ENCODE measurements around the gene FAAP20.

Gene FAAP20

DNA sequence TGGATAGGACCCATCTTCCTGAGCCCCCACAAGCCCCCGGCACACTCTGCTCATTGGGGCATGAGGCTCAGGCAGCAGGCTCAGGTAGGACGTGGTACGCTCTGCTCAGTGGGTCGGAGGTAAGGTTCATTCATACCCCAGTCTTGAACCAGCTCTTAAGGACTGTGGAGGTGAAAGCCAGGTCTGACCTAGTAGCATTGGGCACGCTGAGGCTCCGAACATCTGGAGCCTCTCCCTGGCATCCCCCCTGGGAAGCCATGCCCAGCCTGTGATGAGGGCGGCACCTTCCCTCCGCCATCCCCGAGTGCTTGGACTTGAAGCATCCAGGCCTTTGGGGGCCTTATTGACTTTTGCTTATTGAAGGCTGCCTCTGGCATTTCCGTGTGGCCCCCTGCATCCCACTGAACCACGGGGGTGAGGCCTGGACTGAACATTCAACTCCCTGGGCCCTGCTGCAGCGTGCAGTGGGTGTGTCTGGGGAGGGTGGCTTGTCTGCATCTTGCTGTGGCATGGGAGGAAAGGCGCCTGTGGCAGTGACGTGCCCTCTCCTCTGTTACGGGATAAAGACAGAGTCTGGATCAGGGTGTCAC, 50.0 kb downstream of the FAAP20 start:
- CTCF ChIA-PET: interaction anchor here (1.0 kb wide), 1 partner anchor 98 kb away, joined by 5 read pairs; no protein-coding TSS in a partner anchor

DNA sequence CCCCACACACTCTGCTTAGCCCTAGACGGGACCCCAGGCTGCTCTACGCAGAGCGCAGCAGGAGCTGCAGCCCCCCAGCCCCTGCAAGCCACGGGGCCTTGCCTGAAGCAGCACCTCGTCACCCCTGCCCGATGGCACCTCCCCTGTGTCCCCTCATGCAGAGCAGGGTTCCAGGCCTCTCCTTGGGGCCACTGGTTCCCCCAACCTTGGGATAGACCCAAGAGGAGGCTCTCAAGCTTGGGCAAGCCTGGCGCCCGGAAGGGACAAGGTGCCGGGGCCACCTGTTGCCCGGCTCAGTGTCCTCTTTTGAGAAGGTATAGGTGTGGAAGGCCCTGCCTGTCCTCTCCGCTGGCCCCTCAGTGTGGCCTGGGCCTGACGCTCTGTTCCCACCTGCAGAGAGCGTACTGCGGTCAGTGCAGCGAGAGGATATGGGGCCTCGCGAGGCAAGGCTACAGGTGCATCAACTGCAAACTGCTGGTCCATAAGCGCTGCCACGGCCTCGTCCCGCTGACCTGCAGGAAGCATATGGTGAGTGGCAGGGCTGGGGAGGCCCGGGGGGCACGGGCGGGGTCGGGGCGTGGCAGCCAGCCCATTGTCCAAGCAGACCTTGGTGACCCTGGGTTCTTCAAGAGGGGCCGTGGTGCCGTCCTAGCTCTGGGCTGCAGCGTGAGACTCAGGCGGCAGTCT, 50.6 kb downstream of the FAAP20 start:
- Histone ChIP-seq H3K36me3 (ENCODE audit: control insufficient read depth in 2 of 2, insufficient read depth in 1 of 2, low read length in 2 of 2) (peaks cover 4 to 57% of the 10 kb centered on the region in 2 experiments; a peak in 2 of 3 replicates), H3K4me1 (ENCODE audit: control insufficient read depth, insufficient read depth, low read length) (no peaks in the 10 kb centered on the region), H3K9me3 (ENCODE audit: control insufficient read depth, insufficient read depth, low read depth, low read length) (no peaks in the 10 kb centered on the region), H3K4me3 (ENCODE audit: low read depth, low read length) (no peak overlapping the region), H3K27ac (ENCODE audit: extremely low read depth, low read depth, low read length) (no peak overlapping the region)
- TF ChIP-seq SCRT2 (tag by site-specific recombination; IDR thresholded peaks at IDR 0.05) (peak; percentile 92), ZNF830 (tag by site-specific recombination; IDR thresholded peaks at IDR 0.05; ENCODE audit: low read depth) (no peak), ZIC2 (tag by site-specific recombination; IDR thresholded peaks at IDR 0.05) (no peak), ZNF266 (tag by site-specific recombination; IDR thresholded peaks at IDR 0.05; ENCODE audit: low read depth) (no peak), ZNF433 (tag by site-specific recombination; IDR thresholded peaks at IDR 0.05; ENCODE audit: low read depth) (no peak), SCRT1 (tag by site-specific recombination; IDR thresholded peaks at IDR 0.05; ENCODE audit: borderline replicate concordance) (peak; percentile 96), ZNF112 (tag by site-specific recombination; IDR thresholded peaks at IDR 0.05) (no peak)
- TF ChIP-seq, protein P1, sequence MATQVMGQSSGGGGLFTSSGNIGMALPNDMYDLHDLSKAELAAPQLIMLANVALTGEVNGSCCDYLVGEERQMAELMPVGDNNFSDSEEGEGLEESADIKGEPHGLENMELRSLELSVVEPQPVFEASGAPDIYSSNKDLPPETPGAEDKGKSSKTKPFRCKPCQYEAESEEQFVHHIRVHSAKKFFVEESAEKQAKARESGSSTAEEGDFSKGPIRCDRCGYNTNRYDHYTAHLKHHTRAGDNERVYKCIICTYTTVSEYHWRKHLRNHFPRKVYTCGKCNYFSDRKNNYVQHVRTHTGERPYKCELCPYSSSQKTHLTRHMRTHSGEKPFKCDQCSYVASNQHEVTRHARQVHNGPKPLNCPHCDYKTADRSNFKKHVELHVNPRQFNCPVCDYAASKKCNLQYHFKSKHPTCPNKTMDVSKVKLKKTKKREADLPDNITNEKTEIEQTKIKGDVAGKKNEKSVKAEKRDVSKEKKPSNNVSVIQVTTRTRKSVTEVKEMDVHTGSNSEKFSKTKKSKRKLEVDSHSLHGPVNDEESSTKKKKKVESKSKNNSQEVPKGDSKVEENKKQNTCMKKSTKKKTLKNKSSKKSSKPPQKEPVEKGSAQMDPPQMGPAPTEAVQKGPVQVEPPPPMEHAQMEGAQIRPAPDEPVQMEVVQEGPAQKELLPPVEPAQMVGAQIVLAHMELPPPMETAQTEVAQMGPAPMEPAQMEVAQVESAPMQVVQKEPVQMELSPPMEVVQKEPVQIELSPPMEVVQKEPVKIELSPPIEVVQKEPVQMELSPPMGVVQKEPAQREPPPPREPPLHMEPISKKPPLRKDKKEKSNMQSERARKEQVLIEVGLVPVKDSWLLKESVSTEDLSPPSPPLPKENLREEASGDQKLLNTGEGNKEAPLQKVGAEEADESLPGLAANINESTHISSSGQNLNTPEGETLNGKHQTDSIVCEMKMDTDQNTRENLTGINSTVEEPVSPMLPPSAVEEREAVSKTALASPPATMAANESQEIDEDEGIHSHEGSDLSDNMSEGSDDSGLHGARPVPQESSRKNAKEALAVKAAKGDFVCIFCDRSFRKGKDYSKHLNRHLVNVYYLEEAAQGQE (tag by site-specific recombination; IDR thresholded peaks at IDR 0.05): no peak
- TF ChIP-seq, protein P2, sequence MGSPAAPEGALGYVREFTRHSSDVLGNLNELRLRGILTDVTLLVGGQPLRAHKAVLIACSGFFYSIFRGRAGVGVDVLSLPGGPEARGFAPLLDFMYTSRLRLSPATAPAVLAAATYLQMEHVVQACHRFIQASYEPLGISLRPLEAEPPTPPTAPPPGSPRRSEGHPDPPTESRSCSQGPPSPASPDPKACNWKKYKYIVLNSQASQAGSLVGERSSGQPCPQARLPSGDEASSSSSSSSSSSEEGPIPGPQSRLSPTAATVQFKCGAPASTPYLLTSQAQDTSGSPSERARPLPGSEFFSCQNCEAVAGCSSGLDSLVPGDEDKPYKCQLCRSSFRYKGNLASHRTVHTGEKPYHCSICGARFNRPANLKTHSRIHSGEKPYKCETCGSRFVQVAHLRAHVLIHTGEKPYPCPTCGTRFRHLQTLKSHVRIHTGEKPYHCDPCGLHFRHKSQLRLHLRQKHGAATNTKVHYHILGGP (tag by site-specific recombination; IDR thresholded peaks at IDR 0.05): no peak
- TF ChIP-seq, protein P3, sequence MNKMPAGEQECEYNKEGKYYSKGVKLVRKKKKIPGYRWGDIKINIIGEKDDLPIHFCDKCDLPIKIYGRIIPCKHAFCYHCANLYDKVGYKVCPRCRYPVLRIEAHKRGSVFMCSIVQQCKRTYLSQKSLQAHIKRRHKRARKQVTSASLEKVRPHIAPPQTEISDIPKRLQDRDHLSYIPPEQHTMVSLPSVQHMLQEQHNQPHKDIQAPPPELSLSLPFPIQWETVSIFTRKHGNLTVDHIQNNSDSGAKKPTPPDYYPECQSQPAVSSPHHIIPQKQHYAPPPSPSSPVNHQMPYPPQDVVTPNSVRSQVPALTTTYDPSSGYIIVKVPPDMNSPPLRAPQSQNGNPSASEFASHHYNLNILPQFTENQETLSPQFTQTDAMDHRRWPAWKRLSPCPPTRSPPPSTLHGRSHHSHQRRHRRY (tag by site-specific recombination; IDR thresholded peaks at IDR 0.05): no peak
- TF ChIP-seq, protein P4, sequence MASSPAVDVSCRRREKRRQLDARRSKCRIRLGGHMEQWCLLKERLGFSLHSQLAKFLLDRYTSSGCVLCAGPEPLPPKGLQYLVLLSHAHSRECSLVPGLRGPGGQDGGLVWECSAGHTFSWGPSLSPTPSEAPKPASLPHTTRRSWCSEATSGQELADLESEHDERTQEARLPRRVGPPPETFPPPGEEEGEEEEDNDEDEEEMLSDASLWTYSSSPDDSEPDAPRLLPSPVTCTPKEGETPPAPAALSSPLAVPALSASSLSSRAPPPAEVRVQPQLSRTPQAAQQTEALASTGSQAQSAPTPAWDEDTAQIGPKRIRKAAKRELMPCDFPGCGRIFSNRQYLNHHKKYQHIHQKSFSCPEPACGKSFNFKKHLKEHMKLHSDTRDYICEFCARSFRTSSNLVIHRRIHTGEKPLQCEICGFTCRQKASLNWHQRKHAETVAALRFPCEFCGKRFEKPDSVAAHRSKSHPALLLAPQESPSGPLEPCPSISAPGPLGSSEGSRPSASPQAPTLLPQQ (tag by site-specific recombination; IDR thresholded peaks at IDR 0.05): no peak
- CTCF ChIA-PET: interaction anchor here (1.0 kb wide), 1 partner anchor 97 kb away, joined by 5 read pairs; no protein-coding TSS in a partner anchor
- POLR2A ChIA-PET: no interaction called here

More for the DNA sequence above, 50.0 kb downstream of the FAAP20 start:
- no peaks in the 10 kb centered on the region for H3K4me1 ChIP-seq (ENCODE audit: control insufficient read depth, insufficient read depth, low read length)
- peaks cover 4 to 62% of the 10 kb centered on the region in 2 experiments; a peak in 2 of 3 replicates for H3K36me3 ChIP-seq (ENCODE audit: control insufficient read depth in 2 of 2, insufficient read depth in 1 of 2, low read length in 2 of 2)
- POLR2A ChIA-PET: no interaction called here
- TF ChIP-seq ZNF791 (tag by site-specific recombination; IDR thresholded peaks at IDR 0.05) (no peak), ZNF585B (tag by site-specific recombination; IDR thresholded peaks at IDR 0.05) (no peak), KLF8 (tag by site-specific recombination; IDR thresholded peaks at IDR 0.05) (no peak), REPIN1 (tag by site-specific recombination; IDR thresholded peaks at IDR 0.05; ENCODE audit: low read depth) (no peak), KLF10 (tag by site-specific recombination; IDR thresholded peaks at IDR 0.05) (no peak), ZFP3 (tag by site-specific recombination; IDR thresholded peaks at IDR 0.05; ENCODE audit: low read depth) (no peak), ZNF747 (tag by site-specific recombination; IDR thresholded peaks at IDR 0.05) (no peak), ZNF391 (tag by site-specific recombination; IDR thresholded peaks at IDR 0.05; ENCODE audit: borderline replicate concordance, low read depth) (no peak), SALL2 (tag by site-specific recombination; IDR thresholded peaks at IDR 0.05; ENCODE audit: borderline replicate concordance) (no peak), ZNF239 (tag by site-specific recombination; IDR thresholded peaks at IDR 0.05) (no peak)
- TF ChIP-seq, protein P5, sequence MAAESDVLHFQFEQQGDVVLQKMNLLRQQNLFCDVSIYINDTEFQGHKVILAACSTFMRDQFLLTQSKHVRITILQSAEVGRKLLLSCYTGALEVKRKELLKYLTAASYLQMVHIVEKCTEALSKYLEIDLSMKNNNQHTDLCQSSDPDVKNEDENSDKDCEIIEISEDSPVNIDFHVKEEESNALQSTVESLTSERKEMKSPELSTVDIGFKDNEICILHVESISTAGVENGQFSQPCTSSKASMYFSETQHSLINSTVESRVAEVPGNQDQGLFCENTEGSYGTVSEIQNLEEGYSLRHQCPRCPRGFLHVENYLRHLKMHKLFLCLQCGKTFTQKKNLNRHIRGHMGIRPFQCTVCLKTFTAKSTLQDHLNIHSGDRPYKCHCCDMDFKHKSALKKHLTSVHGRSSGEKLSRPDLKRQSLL (tag by site-specific recombination; IDR thresholded peaks at IDR 0.05): no peak
- H3K9me3 ChIP-seq (ENCODE audit: control insufficient read depth, insufficient read depth, low read depth, low read length): no peaks in the 10 kb centered on the region
- H3K27ac ChIP-seq (ENCODE audit: extremely low read depth, low read depth, low read length): no peak overlapping the region
- no peak overlapping the region for H3K4me3 ChIP-seq (ENCODE audit: low read depth, low read length)
